ENCODE measurements around the gene IDH3A. TPM values are rescaled to one million over a fixed set of nuclear protein-coding genes. Genes with fewer than 3 reads are reported as not detected.

The IDH3A gene
- total RNA-seq, 2 experiments from 2014 or later, result 47.0 to 140 TPM

- no peaks in the 10 kb centered on the region for H4K20me1 ChIP-seq (ENCODE audit: insufficient read depth, low read length)
- peaks cover 8% of the 10 kb centered on the region for H3K4me1 ChIP-seq (ENCODE audit: insufficient read depth, low read length, poor library complexity, severe bottlenecking)
- ChIA-PET POLR2A (interaction anchor here (0.6 kb wide), 1 partner anchor 83 kb away, joined by 3 read pairs; no protein-coding TSS in a partner anchor), CTCF (ENCODE audit: unreplicated experiment) (no interaction called here)
- H2AFZ ChIP-seq (ENCODE audit: low read length), result no peak overlapping the region
- H3K9me3 ChIP-seq (ENCODE audit: low read length), result no peaks in the 10 kb centered on the region
- DNase-seq (ENCODE audit: low spot score), result no peak
- no peaks in the 10 kb centered on the region for H3K36me3 ChIP-seq (ENCODE audit: insufficient read depth, low read length)
- BruUV-seq (replicated peaks), result no TSS peak
- no peaks in the 10 kb centered on the region for H3K9me2 ChIP-seq (ENCODE audit: insufficient read depth, low read length)
- no peak for TF ChIP-seq CTCF (conservative IDR thresholded peaks at IDR 0.05; ENCODE audit: low read length)
- TF ChIP-seq EZH2phosphoT487 (IDR thresholded peaks at IDR 0.05; ENCODE audit: borderline replicate concordance, low read depth, low read length), result no peak
- no peak overlapping the region for H3K4me3 ChIP-seq (ENCODE audit: low read depth, low read length, poor library complexity, severe bottlenecking)
- H3K27ac ChIP-seq (ENCODE audit: low read depth, low read length, poor library complexity, severe bottlenecking), result no peak overlapping the region
- no peak overlapping the region for H3K4me2 ChIP-seq (ENCODE audit: low read length)
- no peaks in the 10 kb centered on the region for H3K79me2 ChIP-seq (ENCODE audit: insufficient read depth, low read depth, low read length)
- intact Hi-C loops (cut with micrococcal nuclease; ENCODE audit: unreplicated experiment), result no loop called here
Measured at GRCh38 chr15:78127882-78128281, 21.3 kb upstream of the IDH3A start.

DNA sequence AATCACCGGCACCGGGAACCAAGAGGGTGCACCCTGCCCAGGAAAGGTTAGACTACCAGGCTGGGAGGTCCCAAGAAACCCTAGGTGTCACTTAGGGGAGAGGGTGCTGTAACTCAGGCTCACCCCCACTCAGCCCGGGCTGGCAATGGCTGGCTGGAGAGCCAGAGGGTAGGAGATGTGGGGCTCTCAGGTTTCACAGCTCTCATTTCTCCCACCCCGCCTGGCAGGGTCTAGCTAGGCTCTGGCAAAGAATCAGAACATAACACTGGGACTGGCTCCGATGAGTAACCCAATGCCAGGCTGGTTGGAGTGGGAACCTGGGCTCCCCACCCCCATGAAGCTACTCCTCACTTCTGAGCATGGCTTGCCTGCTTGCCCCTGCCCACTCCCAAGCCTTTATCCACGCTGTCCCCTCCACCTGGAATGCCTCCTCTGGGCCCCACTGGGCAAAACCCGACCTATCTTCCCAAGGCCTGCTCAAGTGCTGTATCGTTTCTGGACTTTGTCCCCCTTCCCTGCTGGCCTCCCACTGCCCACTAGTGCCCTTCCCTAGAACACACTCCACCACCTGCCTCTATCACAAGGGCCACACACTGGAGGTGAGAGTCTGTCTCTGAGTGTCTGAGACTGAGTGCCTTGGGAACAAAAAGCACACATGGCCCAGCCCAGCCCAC lies 19.9 kb upstream of the IDH3A start:
- no peak overlapping the region for H3K4me2 ChIP-seq (ENCODE audit: low read length)
- TF ChIP-seq EZH2phosphoT487 (IDR thresholded peaks at IDR 0.05; ENCODE audit: borderline replicate concordance, low read depth, low read length) (no peak), CTCF (conservative IDR thresholded peaks at IDR 0.05; ENCODE audit: low read length) (no peak)

DNA sequence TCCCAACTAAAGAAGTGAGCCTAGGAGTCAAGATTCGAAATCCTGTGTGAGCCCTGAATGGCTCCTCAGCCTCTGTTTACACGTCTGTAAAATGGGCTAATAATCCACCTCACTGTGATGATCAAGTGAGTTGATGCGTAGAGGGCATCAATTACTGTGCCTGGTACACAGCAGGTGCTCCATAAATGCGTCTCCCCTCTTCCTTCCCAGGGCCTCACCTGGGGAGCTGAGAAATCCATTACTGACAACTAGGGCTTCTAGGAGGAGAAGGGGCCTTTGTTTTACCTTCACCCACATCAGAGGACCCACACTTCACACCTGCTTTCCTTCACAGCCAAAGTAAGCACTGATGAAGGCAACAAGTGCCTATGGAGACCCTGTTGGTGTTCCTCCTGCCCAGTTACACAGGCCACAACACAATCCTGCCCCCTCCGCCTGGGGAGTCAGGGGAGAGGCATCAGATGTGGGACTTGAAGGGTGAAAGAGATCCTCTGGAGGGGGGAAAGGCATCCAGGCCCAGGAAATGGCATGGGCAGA lies 19.3 kb upstream of the IDH3A start:
- Histone ChIP-seq H3K36me3 (ENCODE audit: insufficient read depth, low read length) (no peaks in the 10 kb centered on the region), H3K79me2 (ENCODE audit: insufficient read depth, low read depth, low read length) (no peaks in the 10 kb centered on the region), H3K4me1 (ENCODE audit: insufficient read depth, low read length, poor library complexity, severe bottlenecking) (peaks cover 8% of the 10 kb centered on the region), H3K9me3 (ENCODE audit: low read length) (no peaks in the 10 kb centered on the region), H2AFZ (ENCODE audit: low read length) (no peak overlapping the region), H3K9me2 (ENCODE audit: insufficient read depth, low read length) (no peaks in the 10 kb centered on the region), H4K20me1 (ENCODE audit: insufficient read depth, low read length) (no peaks in the 10 kb centered on the region), H3K27ac (ENCODE audit: low read depth, low read length, poor library complexity, severe bottlenecking) (no peak overlapping the region), H3K4me3 (ENCODE audit: low read depth, low read length, poor library complexity, severe bottlenecking) (no peak overlapping the region), H3K4me2 (ENCODE audit: low read length) (no peak overlapping the region)
- intact Hi-C loops (cut with micrococcal nuclease; ENCODE audit: unreplicated experiment), result loop anchor here (5.0 kb wide), 1 partner anchor 112 kb away; no protein-coding TSS in a partner anchor
- POLR2A ChIA-PET, result interaction anchor here (1.5 kb wide), 1 partner anchor 41 kb away, joined by 4 read pairs; no protein-coding TSS in a partner anchor
- BruUV-seq (replicated peaks), result no TSS peak
- TF ChIP-seq EZH2phosphoT487 (IDR thresholded peaks at IDR 0.05; ENCODE audit: borderline replicate concordance, low read depth, low read length) (no peak), CTCF (conservative IDR thresholded peaks at IDR 0.05; ENCODE audit: low read length) (no peak)
- no peak for DNase-seq (ENCODE audit: low spot score)
- CTCF ChIA-PET (ENCODE audit: unreplicated experiment), result interaction anchor here (1.1 kb wide), 1 partner anchor 110 kb away, joined by 4 read pairs; no protein-coding TSS in a partner anchor

More for the DNA sequence above, 19.9 kb upstream of the IDH3A start:
- Histone ChIP-seq H3K4me3 (ENCODE audit: low read depth, low read length, poor library complexity, severe bottlenecking) (no peak overlapping the region), H3K9me2 (ENCODE audit: insufficient read depth, low read length) (no peaks in the 10 kb centered on the region), H3K36me3 (ENCODE audit: insufficient read depth, low read length) (no peaks in the 10 kb centered on the region), H3K27ac (ENCODE audit: low read depth, low read length, poor library complexity, severe bottlenecking) (no peak overlapping the region), H3K9me3 (ENCODE audit: low read length) (no peaks in the 10 kb centered on the region), H3K4me1 (ENCODE audit: insufficient read depth, low read length, poor library complexity, severe bottlenecking) (peaks cover 8% of the 10 kb centered on the region), H3K79me2 (ENCODE audit: insufficient read depth, low read depth, low read length) (no peaks in the 10 kb centered on the region), H2AFZ (ENCODE audit: low read length) (no peak overlapping the region), H4K20me1 (ENCODE audit: insufficient read depth, low read length) (no peaks in the 10 kb centered on the region)
- no TSS peak for BruUV-seq (replicated peaks)
- no peak for DNase-seq (ENCODE audit: low spot score)
- ChIA-PET POLR2A (no interaction called here), CTCF (ENCODE audit: unreplicated experiment) (no interaction called here)
- intact Hi-C loops (cut with micrococcal nuclease; ENCODE audit: unreplicated experiment), result no loop called here
